A673 (cell line): ENCODE results near the gene TMTC2.

Source experiments
- EZH2 ChIP-seq: fragments of 200-600 bp; sonication (generic); IDR thresholded peaks from 2 replicates; pipeline ENCODE4 v1.6.1; 2017; ENCODE audit warnings: borderline replicate concordance, low read depth, mild to moderate bottlenecking, mixed read lengths, antibody characterized with exemption, low read length; ENCODE audit not compliant: poor library complexity, severe bottlenecking
- TF ChIP-seq, protein P1 (sequence below): fragments of 300-800, 200-600 bp; sonication (generic); conservative IDR thresholded peaks from 2 replicates; pipeline ENCODE4 v1.5.1; 2017; ENCODE audit warnings: low read depth, mild to moderate bottlenecking, antibody characterized with exemption, low read length, moderate library complexity, mixed read lengths

DNA sequence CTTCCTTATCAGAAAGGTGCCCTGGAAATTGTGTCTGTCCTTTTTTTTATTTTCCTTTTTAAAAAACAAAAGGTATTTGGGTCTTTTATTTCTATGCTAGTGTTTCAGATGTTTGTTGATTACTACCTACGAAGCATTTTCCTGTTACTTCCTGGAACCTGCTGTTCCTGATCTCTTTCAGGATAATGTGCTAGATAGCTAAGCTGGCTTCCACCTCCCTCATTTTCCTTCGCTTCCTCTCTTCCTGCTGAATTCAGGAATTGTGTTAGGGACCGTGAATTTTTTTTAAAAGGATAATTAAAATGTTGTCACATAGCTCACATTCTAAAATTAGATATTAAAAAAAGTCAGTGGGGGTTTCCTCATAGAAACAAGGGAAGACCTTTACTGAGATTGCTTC, 27.7 kb downstream of the TMTC2 start:
- TF ChIP-seq EZH2: no peak
- TF ChIP-seq, protein P1, sequence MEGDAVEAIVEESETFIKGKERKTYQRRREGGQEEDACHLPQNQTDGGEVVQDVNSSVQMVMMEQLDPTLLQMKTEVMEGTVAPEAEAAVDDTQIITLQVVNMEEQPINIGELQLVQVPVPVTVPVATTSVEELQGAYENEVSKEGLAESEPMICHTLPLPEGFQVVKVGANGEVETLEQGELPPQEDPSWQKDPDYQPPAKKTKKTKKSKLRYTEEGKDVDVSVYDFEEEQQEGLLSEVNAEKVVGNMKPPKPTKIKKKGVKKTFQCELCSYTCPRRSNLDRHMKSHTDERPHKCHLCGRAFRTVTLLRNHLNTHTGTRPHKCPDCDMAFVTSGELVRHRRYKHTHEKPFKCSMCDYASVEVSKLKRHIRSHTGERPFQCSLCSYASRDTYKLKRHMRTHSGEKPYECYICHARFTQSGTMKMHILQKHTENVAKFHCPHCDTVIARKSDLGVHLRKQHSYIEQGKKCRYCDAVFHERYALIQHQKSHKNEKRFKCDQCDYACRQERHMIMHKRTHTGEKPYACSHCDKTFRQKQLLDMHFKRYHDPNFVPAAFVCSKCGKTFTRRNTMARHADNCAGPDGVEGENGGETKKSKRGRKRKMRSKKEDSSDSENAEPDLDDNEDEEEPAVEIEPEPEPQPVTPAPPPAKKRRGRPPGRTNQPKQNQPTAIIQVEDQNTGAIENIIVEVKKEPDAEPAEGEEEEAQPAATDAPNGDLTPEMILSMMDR: no peak
